SK-N-SH treated with all-trans-retinoic acid at 6 μM for 48 hours (cell line): Measurements from ENCODE around the gene IVNS1ABP.

Experiments used
- CSDC2 ChIP-seq: fragments of 250-450 bp; sonication (Bioruptor Pico); IDR thresholded peaks from 2 replicates; pipeline ENCODE4 v1.5.0; 2020; ENCODE audit warnings: mild to moderate bottlenecking, moderate library complexity
- GLIS3 ChIP-seq: fragments of 250-450 bp; sonication (Bioruptor Pico); IDR thresholded peaks from 2 replicates; pipeline ENCODE4 v1.5.0; 2020; ENCODE audit warnings: mild to moderate bottlenecking, moderate library complexity
- SNAI2 ChIP-seq: fragments of 250-450 bp; sonication (Bioruptor Pico); IDR thresholded peaks from 2 replicates; pipeline ENCODE4 v1.5.0; 2020; ENCODE audit warnings: mild to moderate bottlenecking, moderate library complexity
- ZFP3 ChIP-seq: fragments of 250-450 bp; sonication (Bioruptor Pico); IDR thresholded peaks from 2 replicates; pipeline ENCODE4 v1.5.0; 2020; ENCODE audit warnings: mild to moderate bottlenecking, moderate library complexity
- ZNF70 ChIP-seq: fragments of 450-650 bp; formaldehyde crosslinking; IDR thresholded peaks from 2 replicates; pipeline ENCODE4 v1.5.0; 2020; ENCODE audit warnings: mild to moderate bottlenecking, moderate library complexity
- ZNF8 ChIP-seq: fragments of 450-650 bp; formaldehyde crosslinking; IDR thresholded peaks from 2 replicates; pipeline ENCODE4 v1.5.0; 2020; ENCODE audit warnings: mild to moderate bottlenecking, moderate library complexity
- TF ChIP-seq, protein P1 (sequence below): fragments of 250-450 bp; sonication (Bioruptor Pico); IDR thresholded peaks from 2 replicates; pipeline ENCODE4 v1.5.1; 2020; ENCODE audit warnings: low read depth, mild to moderate bottlenecking, moderate library complexity
- TF ChIP-seq, protein P2 (sequence below): fragments of 250-450 bp; sonication (Bioruptor Pico); IDR thresholded peaks from 2 replicates; pipeline ENCODE4 v1.5.1; 2021; ENCODE audit warnings: mild to moderate bottlenecking, moderate library complexity

- no peak for TF ChIP-seq ZNF70 (CRISPR knock-in tag)
- TF ChIP-seq SNAI2 = no peak
- no peak for TF ChIP-seq ZFP3
- no peak for TF ChIP-seq ZNF8 (CRISPR knock-in tag)
- TF ChIP-seq, protein P1, sequence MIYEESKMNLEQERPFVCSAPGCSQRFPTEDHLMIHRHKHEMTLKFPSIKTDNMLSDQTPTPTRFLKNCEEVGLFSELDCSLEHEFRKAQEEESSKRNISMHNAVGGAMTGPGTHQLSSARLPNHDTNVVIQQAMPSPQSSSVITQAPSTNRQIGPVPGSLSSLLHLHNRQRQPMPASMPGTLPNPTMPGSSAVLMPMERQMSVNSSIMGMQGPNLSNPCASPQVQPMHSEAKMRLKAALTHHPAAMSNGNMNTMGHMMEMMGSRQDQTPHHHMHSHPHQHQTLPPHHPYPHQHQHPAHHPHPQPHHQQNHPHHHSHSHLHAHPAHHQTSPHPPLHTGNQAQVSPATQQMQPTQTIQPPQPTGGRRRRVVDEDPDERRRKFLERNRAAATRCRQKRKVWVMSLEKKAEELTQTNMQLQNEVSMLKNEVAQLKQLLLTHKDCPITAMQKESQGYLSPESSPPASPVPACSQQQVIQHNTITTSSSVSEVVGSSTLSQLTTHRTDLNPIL (CRISPR knock-in tag) = no peak
- no peak for TF ChIP-seq GLIS3 (CRISPR knock-in tag)
- TF ChIP-seq, protein P2, sequence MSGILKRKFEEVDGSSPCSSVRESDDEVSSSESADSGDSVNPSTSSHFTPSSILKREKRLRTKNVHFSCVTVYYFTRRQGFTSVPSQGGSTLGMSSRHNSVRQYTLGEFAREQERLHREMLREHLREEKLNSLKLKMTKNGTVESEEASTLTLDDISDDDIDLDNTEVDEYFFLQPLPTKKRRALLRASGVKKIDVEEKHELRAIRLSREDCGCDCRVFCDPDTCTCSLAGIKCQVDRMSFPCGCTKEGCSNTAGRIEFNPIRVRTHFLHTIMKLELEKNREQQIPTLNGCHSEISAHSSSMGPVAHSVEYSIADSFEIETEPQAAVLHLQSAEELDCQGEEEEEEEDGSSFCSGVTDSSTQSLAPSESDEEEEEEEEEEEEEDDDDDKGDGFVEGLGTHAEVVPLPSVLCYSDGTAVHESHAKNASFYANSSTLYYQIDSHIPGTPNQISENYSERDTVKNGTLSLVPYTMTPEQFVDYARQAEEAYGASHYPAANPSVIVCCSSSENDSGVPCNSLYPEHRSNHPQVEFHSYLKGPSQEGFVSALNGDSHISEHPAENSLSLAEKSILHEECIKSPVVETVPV = no peak
- no peak for TF ChIP-seq CSDC2 (CRISPR knock-in tag)
These were observed 37.5 kb downstream of the IVNS1ABP start for GRCh38 chr1:185279571-185279970.
